ENCODE results near the gene SLC46A3.

Gene SLC46A3

DNA sequence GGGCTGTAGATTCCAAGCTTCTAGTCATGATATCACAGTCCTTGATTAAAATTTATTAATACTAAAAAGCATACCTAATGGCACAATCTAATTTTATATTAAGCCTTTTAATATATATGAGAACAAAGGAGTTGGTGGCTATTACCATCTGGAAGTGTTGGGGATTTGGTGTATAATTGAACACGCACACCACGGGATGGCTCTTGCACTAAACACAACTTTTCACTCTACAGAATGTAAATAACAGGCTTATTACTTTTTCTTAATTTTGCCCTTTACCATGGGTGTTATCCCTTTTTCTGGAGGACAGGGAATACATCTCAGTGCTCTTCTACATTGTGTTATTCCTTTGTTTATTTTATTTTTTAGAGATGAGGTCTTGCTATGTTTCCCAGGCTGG, 38.2 kb downstream of the SLC46A3 start:
- Histone ChIP-seq H3K9me3 (no peaks in the 10 kb centered on the region), H3K27ac (no peak overlapping the region), H3K27me3 (no peaks in the 10 kb centered on the region), H3K4me1 (no peaks in the 10 kb centered on the region), H3K4me3 (no peak overlapping the region), H3K36me3 (peaks cover 17 to 48% (median 42%) of the 10 kb centered on the region in 3 donors)
- DNase-seq, result no peak
- intact Hi-C loops (cut with DNase I; ENCODE audit: low total_unique reads), result no loop called here
- TF ChIP-seq, protein P1, sequence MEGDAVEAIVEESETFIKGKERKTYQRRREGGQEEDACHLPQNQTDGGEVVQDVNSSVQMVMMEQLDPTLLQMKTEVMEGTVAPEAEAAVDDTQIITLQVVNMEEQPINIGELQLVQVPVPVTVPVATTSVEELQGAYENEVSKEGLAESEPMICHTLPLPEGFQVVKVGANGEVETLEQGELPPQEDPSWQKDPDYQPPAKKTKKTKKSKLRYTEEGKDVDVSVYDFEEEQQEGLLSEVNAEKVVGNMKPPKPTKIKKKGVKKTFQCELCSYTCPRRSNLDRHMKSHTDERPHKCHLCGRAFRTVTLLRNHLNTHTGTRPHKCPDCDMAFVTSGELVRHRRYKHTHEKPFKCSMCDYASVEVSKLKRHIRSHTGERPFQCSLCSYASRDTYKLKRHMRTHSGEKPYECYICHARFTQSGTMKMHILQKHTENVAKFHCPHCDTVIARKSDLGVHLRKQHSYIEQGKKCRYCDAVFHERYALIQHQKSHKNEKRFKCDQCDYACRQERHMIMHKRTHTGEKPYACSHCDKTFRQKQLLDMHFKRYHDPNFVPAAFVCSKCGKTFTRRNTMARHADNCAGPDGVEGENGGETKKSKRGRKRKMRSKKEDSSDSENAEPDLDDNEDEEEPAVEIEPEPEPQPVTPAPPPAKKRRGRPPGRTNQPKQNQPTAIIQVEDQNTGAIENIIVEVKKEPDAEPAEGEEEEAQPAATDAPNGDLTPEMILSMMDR (IDR thresholded peaks at IDR 0.05), result no peak

GRCh38 chr13:28679628-28680027, 39.1 kb downstream of the SLC46A3 start:
- Histone ChIP-seq H3K4me1 (no peaks in the 10 kb centered on the region), H3K27me3 (no peaks in the 10 kb centered on the region), H3K9me3 (no peaks in the 10 kb centered on the region), H3K4me3 (no peak overlapping the region), H3K36me3 (peaks cover 24 to 57% (median 51%) of the 10 kb centered on the region in 3 donors), H3K27ac (no peak overlapping the region)
- intact Hi-C loops (cut with DNase I; ENCODE audit: low total_unique reads), result loop anchor here (10.0 kb wide), 1 partner anchor 115 kb away; no protein-coding TSS in a partner anchor
- TF ChIP-seq, protein P1 (IDR thresholded peaks at IDR 0.05), result peak; percentile 16 to 28
- no peak for DNase-seq

GRCh38 chr13:28678809-28679208, 40.0 kb downstream of the SLC46A3 start:
- Histone ChIP-seq H3K4me1 (no peaks in the 10 kb centered on the region), H3K27me3 (no peaks in the 10 kb centered on the region), H3K9me3 (no peaks in the 10 kb centered on the region), H3K4me3 (no peak overlapping the region), H3K27ac (no peak overlapping the region), H3K36me3 (peaks cover 32 to 65% (median 60%) of the 10 kb centered on the region in 3 donors)
- TF ChIP-seq, protein P1 (IDR thresholded peaks at IDR 0.05), result no peak
- intact Hi-C loops (cut with DNase I; ENCODE audit: low total_unique reads), result loop anchor here (10.0 kb wide), 1 partner anchor 116 kb away; no protein-coding TSS in a partner anchor
- no peak for DNase-seq

DNA sequence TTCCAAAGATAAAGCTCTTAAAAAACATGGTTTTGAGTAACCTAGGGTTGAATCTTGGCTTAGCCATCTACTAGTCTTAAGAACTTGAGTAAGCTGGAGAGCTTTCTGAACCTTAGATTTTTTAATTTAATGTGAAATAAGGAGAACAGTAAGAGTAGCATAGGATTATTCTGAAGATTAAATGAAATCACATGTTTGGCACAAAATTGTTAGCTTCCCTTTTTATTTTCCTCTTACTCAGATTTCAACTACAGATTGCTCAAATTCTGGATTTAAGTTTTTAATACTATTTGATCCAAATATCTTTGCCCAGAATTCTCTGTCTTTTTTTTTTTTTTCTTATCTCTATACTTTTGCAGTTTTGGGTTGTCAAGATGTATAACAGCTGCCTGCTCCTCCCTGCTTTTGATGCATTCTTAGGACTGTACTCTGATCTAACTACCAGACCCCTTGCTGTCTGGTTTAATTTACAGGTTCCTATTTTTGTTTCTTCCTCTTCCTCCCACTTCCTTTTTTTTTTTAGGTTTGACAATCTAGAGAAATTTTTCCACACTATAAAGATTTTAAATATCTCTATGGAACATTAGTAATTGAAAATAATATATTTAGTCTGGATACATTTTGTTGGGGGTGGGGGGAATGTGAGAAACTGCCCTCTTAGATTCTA, 47.5 kb downstream of the SLC46A3 start:
- no peaks in the 10 kb centered on the region for H3K9me3 ChIP-seq
- H3K27ac ChIP-seq, result no peak overlapping the region
- intact Hi-C loops (cut with DNase I; ENCODE audit: low total_unique reads), result loop anchor here (10.0 kb wide), 1 partner anchor 124 kb away; no protein-coding TSS in a partner anchor
- H3K36me3 ChIP-seq, result peaks cover 81 to 100% (median 97%) of the 10 kb centered on the region in 3 donors
- H3K4me1 ChIP-seq, result no peaks in the 10 kb centered on the region
- TF ChIP-seq, protein P1 (IDR thresholded peaks at IDR 0.05), result no peak
- DNase-seq, result no peak
- no peaks in the 10 kb centered on the region for H3K27me3 ChIP-seq
- H3K4me3 ChIP-seq, result no peak overlapping the region

DNA sequence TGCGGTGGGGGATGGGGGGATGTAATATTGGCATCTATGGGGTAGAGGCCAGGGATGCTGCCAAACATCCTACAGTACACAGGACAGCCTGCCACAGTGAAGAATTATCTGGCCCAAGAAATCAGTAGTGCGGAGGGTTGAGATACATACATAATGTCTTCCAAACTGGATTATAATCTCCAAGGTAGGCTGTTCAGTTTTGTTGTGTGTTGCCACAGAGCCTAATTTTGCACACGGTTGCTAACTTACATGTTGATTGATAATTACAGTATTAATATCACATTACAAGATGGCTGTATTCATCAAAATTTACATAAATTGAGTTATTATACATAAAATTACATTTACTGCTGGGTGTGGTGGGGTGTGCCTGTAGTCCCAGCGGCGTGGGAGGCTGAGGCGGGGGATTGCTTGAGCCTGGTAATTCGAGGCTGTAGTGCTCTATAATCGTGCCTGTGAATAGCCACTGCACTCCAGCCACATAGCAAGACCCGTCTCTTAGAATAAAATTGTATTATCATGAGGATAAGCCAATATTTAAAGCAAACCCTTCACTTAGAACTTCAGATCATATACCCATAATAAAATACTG, 51.8 kb downstream of the SLC46A3 start:
- Histone ChIP-seq H3K4me1 (peaks cover 0 to 1% (median 0%) of the 10 kb centered on the region in 4 donors), H3K4me3 (no peak overlapping the region), H3K9me3 (no peaks in the 10 kb centered on the region), H3K36me3 (peaks cover 95 to 99% (median 96%) of the 10 kb centered on the region in 3 donors), H3K27me3 (no peaks in the 10 kb centered on the region), H3K27ac (no peak overlapping the region)
- DNase-seq, result no peak
- intact Hi-C loops (cut with DNase I; ENCODE audit: low total_unique reads), result no loop called here
- TF ChIP-seq, protein P1 (IDR thresholded peaks at IDR 0.05), result no peak

Measured in tibial artery (tissue), 4 donors.